Measurements from ENCODE around the gene CSH2.

- TF ChIP-seq CTCF (IDR thresholded peaks at IDR 0.05) = peak; percentile 93
- TF ChIP-seq ZFX (IDR thresholded peaks at IDR 0.05; ENCODE audit: borderline replicate concordance) = no peak
These were observed 38.9 kb downstream of the CSH2 start for GRCh38 chr17:63834431-63835166.
